ENCODE measurements around the gene MLXIP.
"Not testable (repeated sequence)": the region's sequence is repeated elsewhere in the genome, so short reads cannot be mapped to it uniquely, and the experiment has no call there.

Gene MLXIP

GRCh38 chr12:122150127-122150681 lies 71.6 kb downstream of the MLXIP start:
- DNase-seq: no peak

GRCh38 chr12:122152754-122153153 lies 74.2 kb downstream of the MLXIP start:
- DNase-seq: no peak

GRCh38 chr12:122155705-122156104 lies 77.1 kb downstream of the MLXIP start:
- DNase-seq: no peak

GRCh38 chr12:122158700-122159285 lies 80.2 kb downstream of the MLXIP start:
- no peak for DNase-seq

GRCh38 chr12:122159882-122160281 lies 81.3 kb downstream of the MLXIP start:
- no peak for DNase-seq

- DNase-seq: no peak
Observed at GRCh38 chr12:122160761-122161160, 82.2 kb downstream of the MLXIP start.

GRCh38 chr12:122161682-122162081 lies 83.1 kb downstream of the MLXIP start:
- no peak for DNase-seq

- no peak for DNase-seq
Observed at GRCh38 chr12:122162976-122163375, 84.4 kb downstream of the MLXIP start.

GRCh38 chr12:122166422-122167349 lies 88.1 kb downstream of the MLXIP start:
- no peak for DNase-seq

GRCh38 chr12:122167356-122167925 lies 88.9 kb downstream of the MLXIP start:
- no peak for DNase-seq

GRCh38 chr12:122168492-122168891 lies 89.9 kb downstream of the MLXIP start:
- no peak for DNase-seq

GRCh38 chr12:122171399-122171798 lies 92.8 kb downstream of the MLXIP start:
- no peak for DNase-seq

GRCh38 chr12:122172262-122172939 lies 93.8 kb downstream of the MLXIP start:
- DNase-seq: no peak

- no peak for DNase-seq
Observed at GRCh38 chr12:122174155-122174845, 95.7 kb downstream of the MLXIP start, which contains the start of gene IL31. IL31 (minus strand) TSS chr12:122174221; CDS start chr12:122174172, 49 bp downstream.

- not testable (repeated sequence) for DNase-seq
Observed at GRCh38 chr12:122176473-122176872, 97.9 kb downstream of the MLXIP start.

GRCh38 chr12:122182887-122183587 lies 104.5 kb downstream of the MLXIP start, which contains the start of gene LRRC43:
LRRC43 (plus strand) TSS chr12:122183123; CDS start chr12:122183145, 22 bp downstream.
- DNase-seq: no peak

- DNase-seq: no peak
Observed at GRCh38 chr12:122183588-122183940, 105.0 kb downstream of the MLXIP start.

GRCh38 chr12:122184517-122184916 lies 106.0 kb downstream of the MLXIP start:
- no peak for DNase-seq

- DNase-seq: no peak
Observed at GRCh38 chr12:122185079-122185478, 106.5 kb downstream of the MLXIP start.

- DNase-seq: no peak
Observed at GRCh38 chr12:122185494-122186082, 107.0 kb downstream of the MLXIP start.

- DNase-seq: no peak
Observed at GRCh38 chr12:122187466-122187865, 108.9 kb downstream of the MLXIP start.

Data from NCI-H226 (cell line).